Epithelial cell of esophagus (primary cell): Measurements from ENCODE around the gene KLK14.

Source experiments
- DNase-seq: peaks from one replicate; pipeline ENCODE4 v3.0.0; 2010; ENCODE audit warnings: low read depth
- H3K4me3 ChIP-seq: 2 replicates; pipeline ENCODE4 v1.5.1; 2011; ENCODE audit warnings: mild to moderate bottlenecking, low read length, control low read depth
- CTCF ChIP-seq: IDR thresholded peaks from 2 replicates; pipeline ENCODE4 v1.5.1; 2011; ENCODE audit warnings: low read depth, mild to moderate bottlenecking, low read length, control low read depth, inconsistent platforms; ENCODE audit not compliant: insufficient read depth; ENCODE audit errors: missing control alignments

Gene KLK14

GRCh38 chr19:51036519-51036918 lies 46.2 kb downstream of the KLK14 start:
- DNase-seq = no peak
- no peak for TF ChIP-seq CTCF
- H3K4me3 ChIP-seq = no peak overlapping the region

GRCh38 chr19:51034704-51035103 lies 48.0 kb downstream of the KLK14 start, which contains the start of gene KLK12:
Gene KLK12 (minus strand): TSS chr19:51035002. CDS start chr19:51034621, 381 bp downstream.
- DNase-seq = no peak
- TF ChIP-seq CTCF = no peak
- H3K4me3 ChIP-seq = no peak within 1 kb of the TSS

GRCh38 chr19:51031880-51032225 lies 50.8 kb downstream of the KLK14 start:
- DNase-seq = no peak
- no peak overlapping the region for H3K4me3 ChIP-seq
- TF ChIP-seq CTCF = no peak

GRCh38 chr19:51031220-51031879 lies 51.3 kb downstream of the KLK14 start:
- no peak for TF ChIP-seq CTCF
- DNase-seq = no peak

GRCh38 chr19:51030631-51031030 lies 52.1 kb downstream of the KLK14 start:
- TF ChIP-seq CTCF = no peak
- no peak for DNase-seq
- H3K4me3 ChIP-seq = no peak overlapping the region

More at GRCh38 chr19:51031220-51031879, 51.3 kb downstream of the KLK14 start:
- no peak overlapping the region for H3K4me3 ChIP-seq

- no peak for DNase-seq
- no peak overlapping the region for H3K4me3 ChIP-seq
- TF ChIP-seq CTCF = no peak
These were observed 53.0 kb downstream of the KLK14 start for GRCh38 chr19:51029718-51030117.
